Stimulated activated CD8-positive, alpha-beta memory T cell treated with anti-CD3 and anti-CD28 coated beads, Interleukin-12 subunit alpha, Interleukin-12 subunit beta, amount 100 ng/mL, for 1 hour (primary cell): ENCODE measurements around the gene PAF1.
"Not testable (repeated sequence)": the region's sequence is repeated elsewhere in the genome, so short reads cannot be mapped to it uniquely, and the experiment has no call there.

Source experiments
- DNase-seq: peaks from one replicate; pipeline ENCODE4 v3.0.0-alpha.2; 2020; ENCODE audit warnings: low read depth

PAF1 gene

GRCh38 chr19:39382991-39383828, 7.7 kb downstream of the PAF1 start:
- no peak for DNase-seq

- no peak for DNase-seq
Measured at GRCh38 chr19:39381910-39382611, 8.8 kb downstream of the PAF1 start.

GRCh38 chr19:39380521-39381502, 10.1 kb downstream of the PAF1 start:
- no peak for DNase-seq

- no peak for DNase-seq
Measured at GRCh38 chr19:39379865-39380396, 11.0 kb downstream of the PAF1 start.

- DNase-seq, result not testable (repeated sequence)
Measured at GRCh38 chr19:39379366-39379765, 11.5 kb downstream of the PAF1 start.

GRCh38 chr19:39377373-39378362, 13.2 kb downstream of the PAF1 start:
- no peak for DNase-seq

GRCh38 chr19:39375929-39376328, 15.0 kb downstream of the PAF1 start:
- DNase-seq, result no peak

- DNase-seq, result no peak
Measured at GRCh38 chr19:39372941-39373340, 18.0 kb downstream of the PAF1 start.

- DNase-seq, result no peak
Measured at GRCh38 chr19:39372047-39372802, 18.7 kb downstream of the PAF1 start.

GRCh38 chr19:39370735-39371134, 20.2 kb downstream of the PAF1 start:
- no peak for DNase-seq

GRCh38 chr19:39369200-39369599, 21.7 kb downstream of the PAF1 start:
- DNase-seq, result no peak

GRCh38 chr19:39365531-39365930, 25.4 kb downstream of the PAF1 start:
- DNase-seq, result no peak

- no peak for DNase-seq
Measured at GRCh38 chr19:39363901-39364457, 26.9 kb downstream of the PAF1 start.

- DNase-seq, result no peak
Measured at GRCh38 chr19:39362682-39363657, 27.9 kb downstream of the PAF1 start.

GRCh38 chr19:39360599-39360998, 30.3 kb downstream of the PAF1 start:
- no peak for DNase-seq

GRCh38 chr19:39359026-39359425, 31.9 kb downstream of the PAF1 start:
- DNase-seq, result no peak

GRCh38 chr19:39356647-39357046, 34.3 kb downstream of the PAF1 start:
- DNase-seq, result no peak

GRCh38 chr19:39356073-39356472, 34.8 kb downstream of the PAF1 start:
- DNase-seq, result no peak
